ENCODE results near the gene ODAD4.

The ODAD4 gene

GRCh38 chr17:41976142-41976768, 45.8 kb downstream of the ODAD4 start:
- Histone ChIP-seq H4K20me1 (ENCODE audit: insufficient read depth, low read length, poor library complexity, severe bottlenecking) (no peaks in the 10 kb centered on the region), H3K4me3 (ENCODE audit: low read length, poor library complexity, severe bottlenecking) (no peak overlapping the region), H2AFZ (ENCODE audit: low read length) (no peak overlapping the region), H3K79me2 (ENCODE audit: insufficient read depth, low read length) (peaks cover 3% of the 10 kb centered on the region; the same call in 1 of the 2 replicates), H3K27me3 (ENCODE audit: insufficient read depth, low read length, poor library complexity, severe bottlenecking) (no peaks in the 10 kb centered on the region), H3K4me2 (ENCODE audit: low read depth, low read length, poor library complexity, severe bottlenecking) (no peak overlapping the region), H3K36me3 (ENCODE audit: insufficient read depth, low read length) (peaks cover 71% of the 10 kb centered on the region; the same call in 1 of the 2 replicates), H3K9ac (ENCODE audit: low read depth, low read length, poor library complexity, severe bottlenecking) (no peak overlapping the region), H3F3A (ENCODE audit: low read depth) (no peaks in the 10 kb centered on the region), H3K9me2 (replicated peaks; ENCODE audit: low read depth, low read length) (no peaks in the 10 kb centered on the region), H3K4me1 (ENCODE audit: insufficient read depth, low read length, poor library complexity, severe bottlenecking) (no peaks in the 10 kb centered on the region), H3K9me3 (ENCODE audit: insufficient read depth, low read depth, low read length) (no peaks in the 10 kb centered on the region)
- TF ChIP-seq CTCF (conservative IDR thresholded peaks at IDR 0.05; ENCODE audit: low read length): no peak
- no peak for TF ChIP-seq EZH2phosphoT487 (IDR thresholded peaks at IDR 0.05; ENCODE audit: borderline replicate concordance)

- no peak for TF ChIP-seq EZH2phosphoT487 (IDR thresholded peaks at IDR 0.05; ENCODE audit: borderline replicate concordance)
- no peak for TF ChIP-seq CTCF (conservative IDR thresholded peaks at IDR 0.05; ENCODE audit: low read length)
- Histone ChIP-seq H3K79me2 (ENCODE audit: insufficient read depth, low read length) (no peaks in the 10 kb centered on the region), H3K27me3 (ENCODE audit: insufficient read depth, low read length, poor library complexity, severe bottlenecking) (no peaks in the 10 kb centered on the region), H3K9me2 (replicated peaks; ENCODE audit: low read depth, low read length) (no peaks in the 10 kb centered on the region), H3K4me3 (ENCODE audit: low read length, poor library complexity, severe bottlenecking) (no peak overlapping the region), H2AFZ (ENCODE audit: low read length) (no peak overlapping the region), H3K9ac (ENCODE audit: low read depth, low read length, poor library complexity, severe bottlenecking) (no peak overlapping the region), H3K4me1 (ENCODE audit: insufficient read depth, low read length, poor library complexity, severe bottlenecking) (no peaks in the 10 kb centered on the region), H3K36me3 (ENCODE audit: insufficient read depth, low read length) (peaks cover 80% of the 10 kb centered on the region; the same call in 1 of the 2 replicates), H4K20me1 (ENCODE audit: insufficient read depth, low read length, poor library complexity, severe bottlenecking) (no peaks in the 10 kb centered on the region), H3K4me2 (ENCODE audit: low read depth, low read length, poor library complexity, severe bottlenecking) (no peak overlapping the region), H3K9me3 (ENCODE audit: insufficient read depth, low read depth, low read length) (no peaks in the 10 kb centered on the region), H3F3A (ENCODE audit: low read depth) (no peaks in the 10 kb centered on the region)
Measured at GRCh38 chr17:41977991-41978390, 47.6 kb downstream of the ODAD4 start.

GRCh38 chr17:41982026-41982760, 51.8 kb downstream of the ODAD4 start:
- Histone ChIP-seq H3K4me1 (ENCODE audit: insufficient read depth, low read length, poor library complexity, severe bottlenecking) (no peaks in the 10 kb centered on the region), H2AFZ (ENCODE audit: low read length) (no peak overlapping the region), H4K20me1 (ENCODE audit: insufficient read depth, low read length, poor library complexity, severe bottlenecking) (no peaks in the 10 kb centered on the region), H3K9me3 (ENCODE audit: insufficient read depth, low read depth, low read length) (no peaks in the 10 kb centered on the region), H3F3A (ENCODE audit: low read depth) (no peaks in the 10 kb centered on the region), H3K27me3 (ENCODE audit: insufficient read depth, low read length, poor library complexity, severe bottlenecking) (no peaks in the 10 kb centered on the region), H3K36me3 (ENCODE audit: insufficient read depth, low read length) (peaks cover 77% of the 10 kb centered on the region; the same call in 1 of the 2 replicates), H3K9me2 (replicated peaks; ENCODE audit: low read depth, low read length) (no peaks in the 10 kb centered on the region), H3K9ac (ENCODE audit: low read depth, low read length, poor library complexity, severe bottlenecking) (no peak overlapping the region), H3K79me2 (ENCODE audit: insufficient read depth, low read length) (no peaks in the 10 kb centered on the region), H3K4me3 (ENCODE audit: low read length, poor library complexity, severe bottlenecking) (no peak overlapping the region), H3K4me2 (ENCODE audit: low read depth, low read length, poor library complexity, severe bottlenecking) (no peak overlapping the region)
- no peak for TF ChIP-seq CTCF (conservative IDR thresholded peaks at IDR 0.05; ENCODE audit: low read length)
- no peak for TF ChIP-seq EZH2phosphoT487 (IDR thresholded peaks at IDR 0.05; ENCODE audit: borderline replicate concordance)

Measured in Loucy (cell line).